AG09319 (cell line): ENCODE results near the gene KDM4C.

ENCODE experiments used
- DNase-seq: peaks from one replicate; pipeline ENCODE4 v3.0.0-alpha.2; 2010; ENCODE audit warnings: low read depth; ENCODE audit errors: extremely low read depth
- CTCF ChIP-seq: IDR thresholded peaks from 2 replicates; pipeline ENCODE4 v1.5.1; 2011; ENCODE audit warnings: low read depth, mild to moderate bottlenecking, inconsistent platforms, low read length, moderate library complexity

KDM4C gene

GRCh38 chr9:6833518-6834192 lies 75.9 kb downstream of the KDM4C start:
- no peak for TF ChIP-seq CTCF
- no peak for DNase-seq

GRCh38 chr9:6834306-6834705 lies 76.5 kb downstream of the KDM4C start:
- DNase-seq = no peak
- no peak for TF ChIP-seq CTCF

- TF ChIP-seq CTCF = no peak
- no peak for DNase-seq
These were observed 80.4 kb downstream of the KDM4C start for GRCh38 chr9:6838158-6838557.

GRCh38 chr9:6842584-6842947 lies 84.8 kb downstream of the KDM4C start:
- TF ChIP-seq CTCF = no peak

GRCh38 chr9:6843742-6844141 lies 86.0 kb downstream of the KDM4C start:
- DNase-seq = no peak
- no peak for TF ChIP-seq CTCF

More at GRCh38 chr9:6842584-6842947, 84.8 kb downstream of the KDM4C start:
- no peak for DNase-seq

- no peak for TF ChIP-seq CTCF
- DNase-seq = no peak
These were observed 86.5 kb downstream of the KDM4C start for GRCh38 chr9:6844267-6844666.

- TF ChIP-seq CTCF = no peak
- no peak for DNase-seq
These were observed 87.5 kb downstream of the KDM4C start for GRCh38 chr9:6845128-6845826.
